Duodenal mucosa (tissue), 2 donors: ENCODE results near the gene DPYSL5.
"Not testable (repeated sequence)": the region's sequence is repeated elsewhere in the genome, so short reads cannot be mapped to it uniquely, and the experiment has no call there.

Source experiments
- H3K27ac ChIP-seq: one replicate; pipeline ENCODE4 v1.7.0; 2013; ENCODE audit warnings: low read depth, low read length
- H3K27me3 ChIP-seq, 2 donors: one replicate each; pipeline ENCODE4 v1.7.0; 2013; ENCODE audit warnings: low read length in 2 of 2, control low read depth in 1 of 2; ENCODE audit not compliant: insufficient read depth in 2 of 2, control insufficient read depth in 1 of 2
- H3K36me3 ChIP-seq, 2 donors: one replicate each; pipeline ENCODE4 v1.7.0; 2013; ENCODE audit warnings: low read length in 2 of 2, control low read depth in 1 of 2; ENCODE audit not compliant: insufficient read depth in 2 of 2, control insufficient read depth in 1 of 2
- H3K4me1 ChIP-seq, 2 donors: one replicate each; pipeline ENCODE4 v1.7.0; 2013; ENCODE audit warnings: low read length in 2 of 2, control low read depth in 1 of 2; ENCODE audit not compliant: insufficient read depth in 2 of 2, control insufficient read depth in 1 of 2
- H3K4me3 ChIP-seq, 2 donors: one replicate each; pipeline ENCODE4 v1.7.0; 2013; ENCODE audit warnings: low read length in 2 of 2, low read depth in 1 of 2
- H3K9ac ChIP-seq, 2 donors: one replicate each; pipeline ENCODE4 v1.7.0; 2013; ENCODE audit warnings: low read length in 2 of 2, low read depth in 1 of 2
- H3K9me3 ChIP-seq, 2 donors: one replicate each; pipeline ENCODE4 v1.7.0; 2013; ENCODE audit warnings: low read length in 2 of 2, control low read depth in 1 of 2; ENCODE audit not compliant: control insufficient read depth in 1 of 2

DPYSL5 gene

DNA sequence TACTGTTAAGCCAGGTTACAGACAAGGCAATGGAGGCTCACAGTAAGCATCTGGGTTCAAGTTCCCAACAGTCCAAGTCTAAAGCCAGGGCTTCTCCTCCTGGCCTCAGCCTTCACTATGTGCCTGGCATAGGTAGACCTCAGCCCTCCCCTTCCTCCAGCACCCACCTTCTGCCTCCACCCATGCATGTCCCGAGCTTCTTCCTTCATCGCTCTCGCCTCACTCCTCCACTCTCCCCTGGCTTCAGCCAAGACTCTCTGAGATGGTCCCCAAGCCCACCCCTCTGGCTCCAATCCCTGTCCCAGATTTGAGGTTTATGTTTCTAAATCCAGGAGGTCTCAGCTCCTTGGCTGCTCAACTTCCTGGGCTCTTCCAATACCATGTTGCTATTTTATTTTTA is 35.2 kb upstream of the DPYSL5 start:
- Histone ChIP-seq H3K9me3 (no peaks in the 10 kb centered on the region), H3K4me1 (no peaks in the 10 kb centered on the region), H3K27ac (no peak overlapping the region), H3K27me3 (peaks cover 3 to 6% of the 10 kb centered on the region in 2 donors), H3K9ac (no peak overlapping the region), H3K4me3 (no peak overlapping the region), H3K36me3 (no peaks in the 10 kb centered on the region)

DNA sequence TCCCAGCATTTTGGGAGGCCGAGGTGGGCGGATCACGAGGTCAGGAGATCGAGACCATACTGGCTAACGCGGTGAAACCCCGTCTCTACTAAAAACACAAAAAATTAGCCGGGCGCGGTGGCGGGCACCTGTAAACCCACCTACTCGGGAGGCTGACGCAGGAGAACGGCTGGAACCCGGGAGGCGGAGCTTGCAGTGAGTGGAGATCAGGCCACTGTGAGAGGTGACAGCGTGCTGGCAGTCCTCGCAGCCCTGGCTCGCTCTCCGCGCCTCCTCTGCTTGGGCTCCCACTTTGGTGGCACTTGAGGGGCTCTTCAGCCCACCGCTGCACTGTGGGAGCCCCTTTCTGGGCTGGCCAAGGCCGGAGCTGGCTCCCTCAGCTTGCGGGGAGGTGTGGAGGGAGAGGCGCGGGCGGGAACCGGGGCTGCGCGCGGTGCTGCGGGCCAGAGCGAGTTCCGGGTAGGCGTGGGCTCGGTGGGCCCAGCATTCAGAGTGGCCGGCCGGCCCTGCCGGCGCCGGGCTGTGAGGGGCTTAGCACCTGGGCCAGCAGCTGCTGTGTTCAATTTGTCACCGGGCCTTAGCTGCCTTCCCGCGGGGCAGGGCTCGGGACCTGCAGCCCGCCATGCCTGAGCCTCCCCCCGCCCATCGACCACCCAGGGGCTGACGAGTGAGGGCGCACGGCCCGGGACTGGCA is 33.7 kb upstream of the DPYSL5 start:
- not testable (repeated sequence) for H3K9ac ChIP-seq, H3K4me1 ChIP-seq, H3K4me3 ChIP-seq, H3K27me3 ChIP-seq, H3K36me3 ChIP-seq, H3K9me3 ChIP-seq, H3K27ac ChIP-seq

DNA sequence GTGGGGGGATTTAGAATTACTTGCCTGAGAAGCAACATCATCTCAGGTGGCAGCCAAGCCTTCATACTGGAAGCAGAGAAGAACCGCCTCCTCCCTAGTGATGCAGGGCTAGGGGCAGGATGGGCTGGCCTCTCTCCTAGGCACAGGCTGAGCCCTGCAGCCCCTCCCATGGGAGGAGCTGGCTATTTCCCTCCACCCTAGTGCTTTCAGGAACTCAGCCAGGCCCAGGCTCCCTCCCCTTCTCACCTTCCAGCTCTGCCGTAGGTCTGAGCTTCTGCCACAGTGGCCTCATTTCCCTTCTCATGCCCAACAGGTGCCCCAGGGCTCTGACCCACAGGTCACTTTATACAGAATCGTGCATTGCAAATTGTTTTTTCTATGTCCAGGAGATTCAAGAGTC is 31.0 kb upstream of the DPYSL5 start:
- H3K4me1 ChIP-seq: no peaks in the 10 kb centered on the region
- no peaks in the 10 kb centered on the region for H3K36me3 ChIP-seq
- H3K9me3 ChIP-seq: no peaks in the 10 kb centered on the region
- H3K9ac ChIP-seq: no peak overlapping the region
- no peak overlapping the region for H3K27ac ChIP-seq
- H3K27me3 ChIP-seq: peaks cover 3 to 6% of the 10 kb centered on the region in 2 donors
- no peak overlapping the region for H3K4me3 ChIP-seq

DNA sequence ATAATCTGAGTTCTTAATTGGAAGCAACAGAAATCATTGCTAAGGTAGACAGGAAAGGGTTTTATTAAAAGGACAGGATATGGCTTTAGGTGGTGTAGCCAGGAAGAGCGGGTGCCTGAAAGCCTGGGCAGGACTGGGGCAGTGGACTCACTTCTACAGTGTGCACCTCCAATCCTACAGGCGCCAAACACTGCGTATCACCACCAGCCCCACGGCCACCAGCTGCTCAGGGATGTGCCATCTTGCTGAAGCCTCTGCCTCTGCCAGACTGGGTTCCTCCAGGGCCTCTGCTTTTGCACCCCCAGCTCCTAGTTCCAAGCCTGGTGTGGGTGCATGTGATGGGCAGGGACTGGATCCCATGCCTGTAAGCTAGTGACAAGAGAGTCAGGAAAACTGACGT is 29.7 kb upstream of the DPYSL5 start:
- Histone ChIP-seq H3K4me1 (no peaks in the 10 kb centered on the region), H3K27ac (no peak overlapping the region), H3K9ac (no peak overlapping the region), H3K36me3 (no peaks in the 10 kb centered on the region), H3K27me3 (peaks cover 0 to 3% of the 10 kb centered on the region in 2 donors), H3K4me3 (no peak overlapping the region), H3K9me3 (no peaks in the 10 kb centered on the region)

DNA sequence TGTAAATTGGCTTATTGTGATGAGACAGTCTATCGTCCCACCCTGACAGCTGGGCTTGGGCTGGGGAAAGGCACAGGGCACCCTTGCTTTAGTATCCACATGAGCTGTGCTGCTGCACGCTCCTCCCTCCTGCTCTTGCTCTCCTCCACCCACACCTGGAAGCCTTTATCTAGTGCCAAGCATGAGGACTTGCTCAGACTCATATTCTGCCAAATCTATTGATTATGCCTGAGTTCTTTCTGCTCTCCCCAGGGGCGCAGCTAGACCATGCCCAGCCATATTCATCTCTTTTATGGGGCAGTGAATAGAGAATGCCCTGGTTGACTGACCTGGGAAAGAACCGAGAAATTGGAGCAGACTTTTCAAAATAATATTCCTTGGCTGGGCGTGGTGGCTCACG is 29.0 kb upstream of the DPYSL5 start:
- Histone ChIP-seq H3K27ac (no peak overlapping the region), H3K4me1 (no peaks in the 10 kb centered on the region), H3K27me3 (peaks cover 0 to 3% of the 10 kb centered on the region in 2 donors), H3K9me3 (no peaks in the 10 kb centered on the region), H3K4me3 (no peak overlapping the region), H3K9ac (no peak overlapping the region), H3K36me3 (no peaks in the 10 kb centered on the region)

DNA sequence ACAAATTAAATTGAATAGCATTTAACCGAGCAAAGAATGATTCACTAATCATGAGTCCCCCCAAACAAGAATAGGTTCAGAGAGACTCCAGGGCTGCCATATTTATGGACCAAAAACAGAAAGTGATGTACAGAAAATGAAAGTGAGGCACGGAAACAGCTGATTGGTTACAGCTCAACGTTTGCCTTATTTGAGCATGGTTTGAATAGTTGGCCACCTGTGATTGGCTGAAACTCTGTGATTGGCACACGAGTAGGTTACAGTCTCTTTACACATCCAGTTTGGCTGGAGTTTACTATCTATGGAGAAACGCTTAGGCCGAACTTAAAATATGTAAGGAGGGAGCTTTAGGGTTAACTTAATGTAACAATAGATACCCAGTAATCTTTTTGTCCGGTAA is 27.0 kb upstream of the DPYSL5 start:
- H3K27ac ChIP-seq: no peak overlapping the region
- H3K4me3 ChIP-seq: no peak overlapping the region
- H3K4me1 ChIP-seq: no peaks in the 10 kb centered on the region
- no peak overlapping the region for H3K9ac ChIP-seq
- peaks cover 0 to 3% of the 10 kb centered on the region in 2 donors for H3K27me3 ChIP-seq
- H3K9me3 ChIP-seq: no peaks in the 10 kb centered on the region
- H3K36me3 ChIP-seq: no peaks in the 10 kb centered on the region

DNA sequence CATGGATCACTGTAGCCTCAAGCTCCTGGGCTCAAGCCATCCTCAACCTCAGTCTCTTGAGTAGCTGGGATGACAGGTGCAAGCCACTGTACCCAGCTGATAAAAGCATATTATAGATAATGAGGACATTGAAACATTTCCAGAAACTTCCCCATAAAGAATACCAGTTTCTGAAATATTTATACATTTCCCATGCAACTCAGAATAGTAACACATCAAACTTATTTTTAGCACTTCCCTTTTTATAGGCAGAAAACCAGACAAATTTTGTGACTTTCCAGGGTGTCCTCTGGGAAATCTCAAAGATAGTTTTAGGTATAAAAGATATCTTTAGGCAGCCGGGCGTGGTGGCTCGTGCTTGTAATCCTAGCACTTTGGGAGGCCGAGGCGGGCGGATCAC is 25.1 kb upstream of the DPYSL5 start:
- no peaks in the 10 kb centered on the region for H3K27me3 ChIP-seq
- no peak overlapping the region for H3K9ac ChIP-seq
- H3K4me3 ChIP-seq: no peak overlapping the region
- no peaks in the 10 kb centered on the region for H3K4me1 ChIP-seq
- H3K9me3 ChIP-seq: no peaks in the 10 kb centered on the region
- H3K36me3 ChIP-seq: no peaks in the 10 kb centered on the region
- no peak overlapping the region for H3K27ac ChIP-seq

DNA sequence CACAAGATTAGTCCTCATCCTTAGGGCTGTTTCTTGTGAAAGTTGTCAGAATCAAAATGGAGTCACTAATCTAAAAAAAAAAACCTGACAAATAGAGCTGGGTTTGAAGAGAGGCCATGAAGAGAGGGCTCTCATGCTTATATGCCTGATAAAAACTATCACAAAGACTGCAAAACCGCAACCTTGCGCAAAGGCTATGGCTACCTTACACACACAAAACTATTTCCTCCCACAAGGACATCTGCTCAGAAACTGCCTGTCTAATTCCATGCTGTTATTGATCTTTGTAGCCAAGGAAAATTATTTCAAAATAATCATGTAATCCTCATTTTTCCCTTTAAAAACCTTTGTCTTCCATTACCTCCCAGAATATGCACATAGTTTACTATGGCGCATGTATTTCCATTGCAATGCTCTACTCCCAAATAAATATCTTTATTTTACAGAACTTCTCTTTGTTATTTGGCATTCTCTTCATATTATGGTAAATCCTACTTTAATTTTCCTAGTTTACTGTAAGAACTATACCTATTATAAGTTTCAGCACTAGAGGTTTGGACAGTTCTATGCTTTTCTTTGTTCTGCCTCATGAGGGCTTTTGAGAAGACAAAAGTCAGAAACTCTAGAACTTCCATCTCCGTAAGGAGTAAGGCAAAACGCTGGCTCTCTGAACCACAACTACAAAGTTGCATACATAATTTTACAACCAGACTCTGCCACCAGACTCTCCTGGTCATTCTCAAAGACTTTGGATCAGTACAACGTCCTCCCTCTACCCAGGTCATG is 9.6 kb upstream of the DPYSL5 start:
- Histone ChIP-seq H3K27ac (no peak overlapping the region), H3K27me3 (peaks cover 0 to 5% of the 10 kb centered on the region in 2 donors)

DNA sequence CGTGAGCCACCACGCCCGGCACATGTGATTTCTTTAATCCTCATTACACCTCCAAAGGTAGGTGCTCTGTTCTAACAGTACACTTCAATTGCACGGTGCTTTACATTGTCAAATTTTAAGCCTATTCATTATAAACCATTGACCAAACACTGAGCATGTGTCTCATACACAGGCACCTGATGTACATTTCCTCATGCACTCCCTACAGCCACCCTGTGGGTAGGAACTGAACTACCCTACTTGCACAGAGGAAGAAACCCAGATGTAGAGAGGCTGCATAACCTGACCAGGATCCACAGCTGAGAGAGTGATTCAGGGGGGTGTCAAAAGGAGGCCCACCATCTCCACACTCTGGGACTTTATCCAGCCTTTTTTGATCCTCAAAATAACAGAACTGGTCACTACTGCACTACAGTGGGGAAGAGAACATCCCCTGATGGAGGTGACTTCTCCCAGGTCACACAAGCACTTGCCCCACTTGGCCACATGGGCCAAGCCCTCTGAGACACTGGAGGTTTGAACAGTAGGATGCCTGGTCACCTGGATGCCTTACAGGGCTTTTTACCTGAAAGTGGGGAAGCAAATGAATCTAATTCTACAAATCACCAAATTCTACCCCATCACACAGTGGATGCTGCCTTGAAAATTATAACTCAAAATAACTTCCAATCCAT is 6.9 kb upstream of the DPYSL5 start:
- H3K4me1 ChIP-seq: no peaks in the 10 kb centered on the region
- H3K27ac ChIP-seq: no peak overlapping the region
- no peaks in the 10 kb centered on the region for H3K36me3 ChIP-seq
- H3K9me3 ChIP-seq: no peaks in the 10 kb centered on the region
- no peak overlapping the region for H3K9ac ChIP-seq
- H3K27me3 ChIP-seq: peaks cover 14 to 17% of the 10 kb centered on the region in 2 donors
- H3K4me3 ChIP-seq: no peak overlapping the region

More for the DNA sequence above, 9.6 kb upstream of the DPYSL5 start:
- H3K4me3 ChIP-seq: no peak overlapping the region
- no peaks in the 10 kb centered on the region for H3K9me3 ChIP-seq
- H3K36me3 ChIP-seq: no peaks in the 10 kb centered on the region
- H3K9ac ChIP-seq: no peak overlapping the region
- no peaks in the 10 kb centered on the region for H3K4me1 ChIP-seq

DNA sequence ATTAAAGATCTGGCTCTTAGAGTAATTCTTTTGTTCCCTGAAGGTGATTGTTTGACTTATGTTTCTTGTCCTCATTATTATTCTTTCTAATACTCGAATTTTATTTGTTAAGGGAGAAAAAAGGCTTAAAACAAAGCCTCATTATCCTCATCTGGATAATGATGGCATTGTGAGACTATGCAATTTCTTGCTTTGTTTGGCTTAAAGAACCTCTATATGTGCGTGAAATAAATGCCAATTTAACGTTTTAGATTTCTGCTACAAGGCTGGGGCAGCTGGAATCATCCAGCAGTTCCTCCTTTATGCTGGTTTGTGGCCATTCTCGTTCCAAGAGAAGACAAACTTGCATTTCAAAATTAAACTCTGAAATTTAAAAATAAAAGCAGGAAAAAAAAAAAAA is 4.9 kb upstream of the DPYSL5 start:
- Histone ChIP-seq H3K36me3 (no peaks in the 10 kb centered on the region), H3K27me3 (peaks cover 29 to 33% of the 10 kb centered on the region in 2 donors), H3K4me1 (peaks cover 0 to 3% of the 10 kb centered on the region in 2 donors), H3K9me3 (no peaks in the 10 kb centered on the region), H3K9ac (no peak overlapping the region), H3K27ac (no peak overlapping the region), H3K4me3 (no peak overlapping the region)
